GM08714 (cell line): ENCODE results near the gene ULK1.
A peak's percentile ranks its signal among the peaks of the same experiment; 100 is the strongest.

ENCODE experiments used
- H3K4me3 ChIP-seq: fragments of 200-500 bp; sonication (Bioruptor generic); 2 replicates; pipeline ENCODE4 v1.5.1; 2014; ENCODE audit warnings: mild to moderate bottlenecking, low read length, inconsistent platforms
- ZNF274 ChIP-seq: IDR thresholded peaks from 2 replicates; pipeline ENCODE4 v1.6.1; 2012; ENCODE audit warnings: mild to moderate bottlenecking, low read depth, low read length

ULK1 gene

GRCh38 chr12:131894313-131894860 is at the start of gene ULK1:
Gene ULK1, plus strand, starts transcription at chr12:131894622. Its CDS starts 380 bp downstream, at chr12:131895002.
- no peak for TF ChIP-seq ZNF274
- H3K4me3 ChIP-seq = peak within 1 kb of the TSS; percentile 69

GRCh38 chr12:131844656-131845055 is 49.8 kb upstream of the ULK1 start:
- no peak overlapping the region for H3K4me3 ChIP-seq
- no peak for TF ChIP-seq ZNF274

GRCh38 chr12:131845121-131845520 is 49.3 kb upstream of the ULK1 start:
- no peak for TF ChIP-seq ZNF274

GRCh38 chr12:131847456-131847855 is 47.0 kb upstream of the ULK1 start:
- H3K4me3 ChIP-seq = no peak overlapping the region
- TF ChIP-seq ZNF274 = no peak

More at GRCh38 chr12:131845121-131845520, 49.3 kb upstream of the ULK1 start:
- H3K4me3 ChIP-seq = no peak overlapping the region

- H3K4me3 ChIP-seq = no peak overlapping the region
- no peak for TF ChIP-seq ZNF274
Measured at GRCh38 chr12:131848753-131849152, 45.7 kb upstream of the ULK1 start.

- TF ChIP-seq ZNF274 = no peak
- no peak overlapping the region for H3K4me3 ChIP-seq
Measured at GRCh38 chr12:131849700-131850553, 44.5 kb upstream of the ULK1 start.

GRCh38 chr12:131850856-131851559 is 43.4 kb upstream of the ULK1 start:
- no peak overlapping the region for H3K4me3 ChIP-seq
- no peak for TF ChIP-seq ZNF274

- no peak overlapping the region for H3K4me3 ChIP-seq
- TF ChIP-seq ZNF274 = no peak
Measured at GRCh38 chr12:131851741-131852550, 42.5 kb upstream of the ULK1 start.

- TF ChIP-seq ZNF274 = no peak
- no peak overlapping the region for H3K4me3 ChIP-seq
Measured at GRCh38 chr12:131852551-131853299, 41.7 kb upstream of the ULK1 start.

GRCh38 chr12:131853832-131854797 is 40.3 kb upstream of the ULK1 start:
- no peak for TF ChIP-seq ZNF274
- H3K4me3 ChIP-seq = no peak overlapping the region

GRCh38 chr12:131854861-131855476 is 39.5 kb upstream of the ULK1 start:
- TF ChIP-seq ZNF274 = no peak
- H3K4me3 ChIP-seq = no peak overlapping the region

- H3K4me3 ChIP-seq = no peak overlapping the region
- TF ChIP-seq ZNF274 = no peak
Measured at GRCh38 chr12:131855521-131856142, 38.8 kb upstream of the ULK1 start.
